GM21528 (cell line): ENCODE results near the gene COCH.
"Not testable (repeated sequence)": the region's sequence is repeated elsewhere in the genome, so short reads cannot be mapped to it uniquely, and the experiment has no call there.

ENCODE experiments used
- ATAC-seq: cut with Tn5 transposase; IDR thresholded peaks from one replicate; pipeline ENCODE4 v1.9.1; 2021; ENCODE audit warnings: mild to moderate bottlenecking, moderate library complexity; ENCODE audit not compliant: unreplicated experiment, low FRiP score

Gene COCH

DNA sequence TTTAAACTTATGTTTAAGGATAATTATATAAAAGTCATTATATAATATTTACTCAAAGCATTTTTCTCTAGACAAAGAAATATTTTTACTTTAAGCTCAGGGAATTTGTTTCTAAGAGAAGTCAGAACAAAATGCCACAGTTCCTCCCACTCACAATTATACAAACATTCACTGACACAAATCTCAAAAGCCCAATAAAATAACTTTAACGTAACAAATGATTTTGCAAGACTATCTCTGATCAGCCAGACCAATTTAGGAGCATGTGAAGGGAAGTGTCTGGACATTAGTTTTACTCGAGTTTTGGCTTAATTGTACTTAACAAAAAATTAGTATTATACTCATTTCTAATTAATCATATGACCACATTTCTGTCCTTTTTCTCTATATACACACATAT is 41.2 kb downstream of the COCH start:
- ATAC-seq, result no peak

DNA sequence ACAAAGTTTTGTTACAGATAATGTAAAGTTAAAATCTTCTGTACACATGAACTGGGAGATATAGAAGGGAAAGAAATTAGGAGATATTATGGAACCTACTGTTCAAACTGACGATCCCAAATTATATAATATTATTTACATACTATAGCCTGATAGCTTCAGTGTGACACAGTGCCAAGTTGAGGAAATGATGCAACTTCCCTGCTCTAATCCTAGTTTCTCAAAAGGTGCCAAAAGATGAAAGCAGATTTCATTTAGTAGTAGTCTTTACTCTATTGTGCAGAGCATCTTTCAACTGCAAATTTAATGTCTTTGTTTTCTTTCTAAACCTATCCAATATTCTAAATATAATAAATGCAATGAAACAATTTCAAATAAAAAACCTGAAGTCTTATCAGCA is 46.9 kb downstream of the COCH start:
- ATAC-seq, result no peak

DNA sequence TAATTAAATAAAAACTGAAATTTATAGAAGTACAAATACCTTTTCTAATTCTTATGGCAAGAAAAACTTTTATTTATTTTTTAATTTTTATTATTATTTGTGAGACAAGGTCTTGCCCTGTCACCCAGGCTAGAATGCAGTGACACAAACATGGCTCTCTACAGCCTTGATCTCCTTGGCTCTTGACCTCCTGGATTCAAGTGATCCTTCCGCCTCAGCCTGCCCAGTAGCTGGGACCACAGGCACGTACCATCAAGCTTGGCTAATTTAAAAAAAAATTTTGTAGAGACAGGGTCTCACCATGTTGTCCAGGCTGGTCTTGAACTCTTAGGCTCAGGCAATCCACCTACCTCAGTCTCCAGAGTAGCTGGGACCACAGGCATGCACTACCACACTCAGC is 47.4 kb downstream of the COCH start:
- ATAC-seq, result no peak

DNA sequence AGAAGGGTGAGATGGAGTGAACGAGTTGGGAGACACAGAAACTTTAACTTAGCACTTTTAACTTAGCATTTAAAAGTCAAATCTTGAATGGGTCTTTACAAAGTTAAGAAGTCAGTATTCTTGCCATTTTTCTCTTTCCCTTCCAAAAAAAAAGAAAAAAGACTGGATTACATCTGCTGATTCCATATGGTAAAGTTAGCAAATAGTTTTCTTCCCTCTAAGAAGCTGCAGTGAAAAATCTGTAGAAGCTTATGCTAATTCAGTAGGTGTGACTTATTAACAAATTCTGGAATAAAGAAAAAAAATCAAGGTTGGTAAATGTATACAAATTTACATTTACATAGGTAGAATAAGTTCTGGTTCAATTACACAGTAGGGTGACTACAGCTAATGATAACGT is 50.9 kb downstream of the COCH start:
- no peak for ATAC-seq

GRCh38 chr14:30928462-30928861 is 54.1 kb downstream of the COCH start:
- no peak for ATAC-seq

GRCh38 chr14:30933937-30934336 is 59.6 kb downstream of the COCH start:
- not testable (repeated sequence) for ATAC-seq

DNA sequence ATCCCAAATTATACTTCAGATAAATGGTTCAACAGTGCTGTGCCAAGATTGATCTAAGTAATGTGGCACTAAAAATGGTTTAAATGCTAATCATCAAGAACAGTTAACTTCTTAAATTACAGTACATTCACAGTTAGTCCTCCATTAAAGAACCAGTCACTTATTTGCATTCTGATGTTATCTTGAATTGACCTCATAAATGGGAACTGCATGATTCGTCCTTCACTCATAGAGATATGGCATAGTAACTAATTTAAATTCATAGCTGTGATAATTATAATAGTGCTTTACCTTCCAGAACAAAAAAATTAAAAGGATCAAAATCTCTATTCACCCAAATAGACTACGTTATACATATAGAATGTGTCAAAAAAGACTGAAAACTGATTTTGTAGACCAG is 61.1 kb downstream of the COCH start:
- ATAC-seq, result no peak

GRCh38 chr14:30938617-30939016 is 64.3 kb downstream of the COCH start:
- ATAC-seq, result no peak
